Endometrium (tissue), 2 donors: ENCODE data around the gene SLAMF8.

Experiments
- FAIRE-seq: peaks from 2 replicates; lab custom pipeline; 2012; peaks lifted over from hg19 to GRCh38; lab: Jason Lieb, UNC
- donor health status: control.
- donor health status: control.

SLAMF8 gene

DNA sequence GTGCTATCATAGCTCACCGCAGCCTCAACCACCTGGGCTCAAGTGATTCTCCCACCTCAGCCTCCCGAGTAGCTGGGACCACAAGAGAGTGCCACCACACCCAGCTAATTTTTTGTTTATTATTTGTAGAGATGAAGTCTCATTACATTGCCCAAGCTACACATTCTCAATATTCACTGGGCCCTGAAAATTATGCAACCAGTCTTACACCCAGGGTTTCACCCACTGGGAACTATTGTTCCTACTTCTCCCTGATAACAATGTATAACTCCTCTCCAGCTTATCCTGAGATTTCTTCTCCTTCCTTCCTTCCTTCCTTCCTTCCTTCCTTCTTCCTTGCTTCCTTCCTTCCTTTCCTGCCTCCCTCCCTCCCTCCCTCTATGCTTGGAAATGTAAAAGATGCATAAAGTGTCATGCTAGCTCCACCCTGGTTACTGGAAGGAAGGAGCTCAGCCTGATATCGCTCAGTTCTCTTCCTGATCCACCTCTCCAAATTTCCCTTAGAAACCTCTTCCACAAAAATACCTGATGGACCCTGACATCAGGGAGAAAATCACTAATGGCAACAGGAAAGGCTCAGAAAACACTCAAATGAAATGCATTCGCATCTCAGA, 47.0 kb downstream of the SLAMF8 start:
- no peak for FAIRE-seq

DNA sequence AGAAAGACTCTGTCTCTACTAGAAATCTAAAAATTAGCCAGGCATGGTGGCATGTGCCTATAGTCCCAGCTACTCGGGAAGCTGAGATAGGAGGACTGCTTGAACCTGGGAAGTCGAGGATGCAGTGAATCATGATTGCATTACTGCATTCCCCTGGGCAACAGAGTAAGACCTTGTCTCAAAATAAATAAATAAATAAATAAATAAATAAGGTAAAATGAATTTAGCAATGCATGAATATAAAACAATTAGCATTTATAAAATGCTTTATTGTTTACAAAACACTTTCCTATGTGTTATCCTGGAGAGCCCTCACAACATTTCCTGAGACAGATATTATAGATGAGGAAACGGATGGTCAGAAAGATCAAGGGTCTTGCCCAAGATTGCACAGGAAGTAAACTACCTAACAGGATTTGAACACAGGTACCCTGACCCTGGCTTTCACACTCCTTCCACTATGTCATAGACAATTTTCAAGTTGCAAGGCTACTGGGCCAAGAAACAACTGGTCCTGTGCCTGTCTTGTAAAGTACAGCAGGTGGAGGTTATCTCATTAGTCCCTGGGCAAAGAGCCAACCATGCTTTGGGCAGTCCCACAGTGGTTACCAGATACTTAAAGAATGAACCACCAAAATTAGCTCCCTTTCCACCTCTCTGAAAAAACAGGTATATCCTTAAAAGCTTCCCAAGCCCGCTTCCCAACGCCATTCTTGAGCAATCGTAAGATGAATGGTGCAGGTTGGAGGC, 51.2 kb downstream of the SLAMF8 start:
- FAIRE-seq = no peak

DNA sequence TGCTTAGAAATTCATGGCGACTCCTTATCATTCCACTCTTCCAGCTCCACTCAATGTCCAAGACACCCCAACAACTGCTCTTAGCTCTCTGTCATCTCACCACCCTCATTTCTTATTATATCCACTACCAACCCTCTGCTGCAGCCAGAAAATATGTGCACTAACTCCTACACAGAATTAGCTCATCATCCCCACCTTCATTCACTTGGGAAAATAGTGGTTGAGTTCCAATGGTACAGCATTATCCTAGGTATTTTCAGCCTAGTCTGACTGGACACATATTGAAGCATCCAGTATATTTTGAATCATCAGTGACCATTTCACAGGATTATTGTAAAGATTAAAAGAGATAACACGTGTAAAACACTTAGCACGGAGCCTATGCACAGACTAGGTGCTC, 52.5 kb downstream of the SLAMF8 start:
- no peak for FAIRE-seq

DNA sequence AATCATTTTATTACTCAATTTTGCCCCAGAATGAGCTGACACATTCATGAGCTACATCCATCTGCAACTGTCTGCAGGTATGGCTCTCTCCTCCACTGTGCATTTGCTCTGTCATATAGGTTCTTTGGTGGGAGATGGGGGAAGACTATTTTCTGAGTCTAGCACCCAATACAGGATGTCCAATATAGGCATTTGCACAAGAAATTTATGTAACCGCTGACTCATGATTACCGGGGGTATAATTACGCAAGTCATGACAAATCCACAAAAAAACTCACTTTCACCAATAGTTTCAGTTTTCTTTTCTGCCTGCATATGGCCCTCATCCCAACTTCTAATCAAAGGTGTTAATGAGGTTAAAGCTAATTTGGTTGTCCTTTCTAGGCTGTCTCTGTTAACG, 53.3 kb downstream of the SLAMF8 start:
- no peak for FAIRE-seq

DNA sequence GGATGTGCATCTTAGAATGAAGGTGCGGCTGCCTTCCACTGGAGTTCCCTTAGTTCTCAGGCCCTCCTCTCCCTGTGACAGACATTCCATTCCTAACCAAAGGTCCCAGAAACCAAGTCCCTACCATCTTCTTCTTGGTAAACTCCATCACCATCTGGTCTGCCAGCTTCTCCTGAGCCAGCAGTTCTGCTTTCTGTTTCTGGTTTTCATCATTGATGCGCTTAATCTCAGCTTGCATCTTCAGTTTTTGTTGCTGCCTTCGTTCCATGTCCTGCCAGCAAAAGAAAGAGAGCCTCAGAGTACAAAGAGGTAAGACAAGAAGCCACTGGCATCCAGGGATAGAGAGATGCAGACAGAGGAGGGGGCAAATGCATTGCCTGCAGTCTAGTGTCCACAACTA, 53.8 kb downstream of the SLAMF8 start:
- FAIRE-seq = no peak

DNA sequence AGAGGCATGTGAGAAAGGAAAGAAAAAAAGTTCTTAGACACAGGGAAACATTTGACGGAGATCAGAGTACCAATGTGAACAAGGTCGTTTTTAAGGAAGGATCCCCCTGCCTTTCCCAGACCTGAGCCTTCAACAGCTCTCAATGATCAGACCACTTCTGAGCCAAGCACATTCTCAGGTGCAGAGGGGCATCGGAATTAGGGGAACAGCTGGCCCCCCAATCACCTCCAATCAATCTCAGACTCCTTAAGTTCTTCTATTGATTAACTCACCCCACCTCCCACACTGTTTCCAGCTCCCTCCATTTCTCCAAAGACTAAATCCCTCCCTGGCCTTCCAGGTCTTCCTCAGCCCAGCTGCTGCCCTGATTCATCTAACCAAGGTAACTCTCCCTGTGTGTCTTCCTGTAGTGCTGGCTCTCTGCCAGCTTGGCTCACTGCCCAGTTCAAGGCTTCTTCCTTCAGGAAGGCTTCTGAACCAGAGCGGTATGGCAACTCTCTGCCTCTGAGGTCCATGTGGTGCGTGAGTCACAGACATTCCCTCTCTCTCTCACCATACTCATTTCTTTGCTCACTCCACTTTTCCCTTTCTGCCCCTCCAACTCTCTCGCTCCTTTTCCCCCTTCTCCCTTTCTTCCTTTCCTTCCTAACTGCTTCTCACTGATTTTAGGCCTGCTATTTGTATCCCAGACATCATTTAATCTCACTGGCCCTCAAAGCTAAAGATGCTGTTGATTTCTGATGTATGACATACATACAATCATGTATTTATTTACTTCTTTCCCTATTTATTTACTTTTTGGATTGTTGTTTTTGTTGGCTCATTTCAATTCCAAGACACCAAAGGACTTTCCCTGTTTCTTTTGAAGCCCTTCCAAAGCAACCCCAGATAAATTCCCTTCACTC, 55.2 kb downstream of the SLAMF8 start:
- FAIRE-seq = no peak

DNA sequence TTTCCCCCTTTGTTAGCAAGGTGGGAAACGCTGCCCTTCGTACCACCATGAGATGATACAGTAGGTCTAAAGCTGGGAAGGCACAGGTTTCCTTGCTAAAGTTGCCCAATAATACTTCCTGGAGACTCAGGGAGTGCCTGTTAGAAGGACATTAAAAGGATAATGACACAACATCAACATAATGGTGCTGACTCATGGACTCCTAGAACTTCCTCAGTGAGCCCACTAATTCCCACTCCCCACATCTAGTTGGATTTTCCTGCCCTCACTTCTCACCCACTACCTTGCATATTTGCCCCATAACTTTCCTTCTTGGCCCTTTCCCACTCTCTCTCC, 55.8 kb downstream of the SLAMF8 start:
- no peak for FAIRE-seq

DNA sequence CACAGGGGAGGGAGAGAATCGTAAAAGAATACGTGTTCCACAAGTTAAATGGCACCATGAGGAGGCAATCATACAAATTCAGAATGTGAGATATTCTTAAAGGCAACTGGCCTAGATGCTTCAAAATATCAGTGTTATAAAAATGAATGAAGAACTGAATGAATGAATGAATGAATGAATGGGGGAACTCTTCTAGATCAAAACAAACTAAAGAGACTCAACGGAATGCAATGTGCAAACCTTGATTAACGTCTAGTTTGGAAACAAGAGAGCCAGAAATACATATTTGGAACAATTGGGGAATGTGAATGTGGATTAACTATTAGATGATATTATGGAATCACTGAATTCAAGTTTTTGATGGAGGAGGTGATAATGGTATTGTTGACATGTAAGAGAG, 56.5 kb downstream of the SLAMF8 start:
- FAIRE-seq = no peak

DNA sequence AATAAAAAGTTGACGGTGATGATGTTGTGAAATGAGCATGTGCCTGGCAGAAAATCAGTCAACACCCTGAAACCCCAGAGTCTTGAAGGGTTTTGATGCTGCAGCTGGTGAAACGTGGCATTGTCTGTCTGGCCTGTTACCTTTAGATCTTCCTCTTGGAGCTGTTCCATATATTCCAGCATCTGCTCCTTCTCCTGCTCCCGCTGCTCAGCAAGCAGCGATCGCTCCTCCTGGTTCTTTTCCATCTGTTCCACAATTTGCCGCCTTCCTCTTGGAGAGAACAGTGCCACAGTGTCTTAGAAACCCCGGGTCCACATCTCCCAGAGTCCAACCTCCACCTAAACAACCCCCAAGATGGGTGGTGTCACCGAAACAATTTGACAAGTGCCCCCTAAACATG, 57.6 kb downstream of the SLAMF8 start:
- no peak for FAIRE-seq
